Spleen (tissue), 7 donors: Measurements from ENCODE around the gene TAF1B.

Source experiments
- CTCF ChIP-seq, 11 experiments: fragments of 200-600 bp in 7 of 11; fragments of 450-650 bp in 4 of 11; sonication (generic) in 4 of 11; IDR thresholded peaks in 8 of 11; conservative IDR thresholded peaks in 3 of 11; 1 replicate in 7 of 11; 2 replicates in 4 of 11; pipeline versions ENCODE4 v1.4.0 to v1.8.0; 2016 to 2021; ENCODE audit warnings: antibody characterized with exemption in 11 of 11, inconsistent platforms in 4 of 11, mild to moderate bottlenecking in 1 of 11
- POLR2A ChIP-seq, 3 donors: fragments of 450-650 bp; IDR thresholded peaks; one replicate each; pipeline ENCODE4 v1.5.1; 2017; ENCODE audit warnings: antibody characterized with exemption in 3 of 3, mild to moderate bottlenecking in 1 of 3
- donor health status: DM: no; HTN: no; CAD: no; lungs with moderate emphysema.
- donor health status: DM: no; HTN: no; CAD: no.
- donor health status: DM: no; HTN: no; CAD: no.

GRCh38 chr2:9811216-9811615 is 32.1 kb upstream of the TAF1B start:
- TF ChIP-seq POLR2A (IDR thresholded peaks at IDR 0.05) (no peak), CTCF (IDR thresholded peaks at IDR 0.05 in 8 of 11, conservative IDR thresholded peaks at IDR 0.05 in 3 of 11) (no peak)
